ENCODE data around the gene FUT2.

The FUT2 gene

GRCh38 chr19:48724796-48725753 is 29.3 kb downstream of the FUT2 start:
- no peak for DNase-seq (ENCODE audit: low read depth in 4 of 4, low spot score in 1 of 4)

- DNase-seq (ENCODE audit: low read depth in 4 of 4, low spot score in 1 of 4): no peak
These were observed 30.8 kb downstream of the FUT2 start for GRCh38 chr19:48726556-48726955.

GRCh38 chr19:48728911-48729664 is 33.3 kb downstream of the FUT2 start:
- DNase-seq (ENCODE audit: low read depth in 4 of 4, low spot score in 1 of 4): no peak

DNA sequence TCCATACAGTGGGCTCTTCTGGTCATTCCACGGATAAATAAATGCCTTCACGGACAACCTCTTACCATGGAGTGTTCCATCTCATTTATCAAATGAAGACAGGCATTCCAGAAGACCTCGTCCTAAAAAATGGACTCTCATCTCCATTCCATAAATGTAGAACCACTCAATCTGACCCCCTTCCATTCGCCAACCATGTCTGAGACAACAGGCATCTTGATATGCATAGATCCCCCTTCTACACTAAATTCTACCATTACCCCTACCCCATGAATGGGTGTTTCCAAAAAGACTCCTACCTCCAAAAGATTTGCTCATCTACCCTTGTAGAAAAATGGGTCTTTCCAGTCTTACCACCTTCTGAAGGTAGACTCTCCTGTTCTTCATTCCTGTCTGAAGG is 35.7 kb downstream of the FUT2 start:
- no peak for DNase-seq (ENCODE audit: low read depth in 4 of 4, low spot score in 1 of 4)

DNA sequence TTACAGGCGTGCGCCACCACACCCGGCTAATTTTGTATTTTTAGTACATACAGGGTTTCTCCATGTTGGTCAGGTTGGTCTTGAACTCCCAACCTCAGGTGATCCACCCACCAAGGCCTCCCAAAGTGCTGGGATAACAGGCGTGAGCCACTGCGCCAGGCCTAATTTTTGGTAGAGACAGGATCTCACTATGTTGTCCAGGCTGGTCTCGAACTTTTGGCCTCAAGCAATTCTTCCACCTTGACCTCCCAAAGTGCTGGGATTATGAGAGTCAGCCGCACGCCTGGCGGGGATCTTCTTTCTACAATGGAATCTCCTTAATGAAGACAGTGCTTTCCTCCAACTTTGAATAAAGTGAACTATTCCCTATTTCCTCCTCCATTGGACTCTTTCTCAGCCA is 38.9 kb downstream of the FUT2 start:
- no peak for DNase-seq (ENCODE audit: low read depth in 4 of 4, low spot score in 1 of 4)

- no peak for DNase-seq (ENCODE audit: low read depth in 4 of 4, low spot score in 1 of 4)
These were observed 39.4 kb downstream of the FUT2 start for GRCh38 chr19:48735031-48735615.

- no peak for DNase-seq (ENCODE audit: low read depth in 4 of 4, low spot score in 1 of 4)
These were observed 41.7 kb downstream of the FUT2 start for GRCh38 chr19:48737360-48737998.

DNA sequence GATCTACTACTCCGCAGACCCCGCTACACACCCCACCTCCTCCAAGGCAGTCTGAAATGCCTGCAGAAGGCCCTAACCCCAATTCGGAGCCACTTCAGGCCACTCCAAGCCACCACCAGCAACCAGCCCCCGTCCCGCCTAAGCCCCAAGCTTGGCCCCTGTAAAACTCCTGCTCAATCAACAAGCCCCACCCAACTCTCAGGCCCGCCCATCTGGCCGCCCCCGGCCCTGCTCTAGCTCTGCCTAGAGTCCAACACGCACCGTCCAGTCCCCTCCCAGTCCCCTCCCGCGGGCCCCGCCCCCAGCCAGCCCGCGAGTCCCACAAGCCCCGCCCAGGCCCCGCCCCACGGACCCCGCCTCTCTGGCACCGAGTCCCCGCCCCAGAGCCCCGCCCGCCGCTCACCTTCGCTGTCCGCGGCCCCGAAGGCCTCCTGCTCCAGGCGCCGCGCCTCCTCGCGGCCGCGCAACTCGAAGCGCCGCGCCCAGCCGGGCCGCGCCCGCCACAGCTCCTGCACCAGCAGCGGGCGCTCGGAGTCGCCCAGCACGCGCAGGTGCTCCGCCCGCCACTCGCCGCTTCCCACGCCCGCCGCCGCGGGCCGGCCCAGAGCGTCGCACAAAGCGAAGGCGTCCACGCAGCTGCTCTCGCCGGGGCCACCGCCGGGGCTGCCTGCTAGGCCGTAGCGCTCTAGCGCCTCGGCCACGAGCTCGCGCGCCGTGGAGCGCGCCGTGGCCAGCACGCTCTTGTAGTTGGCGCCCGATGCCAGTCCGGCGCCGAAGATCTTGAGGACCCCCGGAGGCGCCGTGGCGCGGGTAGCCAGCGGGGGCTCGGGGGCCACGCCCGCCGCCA is 43.0 kb downstream of the FUT2 start:
- peak; percentile 88 to 95 (median 90) for DNase-seq (ENCODE audit: low read depth in 4 of 4, low spot score in 1 of 4)

DNA sequence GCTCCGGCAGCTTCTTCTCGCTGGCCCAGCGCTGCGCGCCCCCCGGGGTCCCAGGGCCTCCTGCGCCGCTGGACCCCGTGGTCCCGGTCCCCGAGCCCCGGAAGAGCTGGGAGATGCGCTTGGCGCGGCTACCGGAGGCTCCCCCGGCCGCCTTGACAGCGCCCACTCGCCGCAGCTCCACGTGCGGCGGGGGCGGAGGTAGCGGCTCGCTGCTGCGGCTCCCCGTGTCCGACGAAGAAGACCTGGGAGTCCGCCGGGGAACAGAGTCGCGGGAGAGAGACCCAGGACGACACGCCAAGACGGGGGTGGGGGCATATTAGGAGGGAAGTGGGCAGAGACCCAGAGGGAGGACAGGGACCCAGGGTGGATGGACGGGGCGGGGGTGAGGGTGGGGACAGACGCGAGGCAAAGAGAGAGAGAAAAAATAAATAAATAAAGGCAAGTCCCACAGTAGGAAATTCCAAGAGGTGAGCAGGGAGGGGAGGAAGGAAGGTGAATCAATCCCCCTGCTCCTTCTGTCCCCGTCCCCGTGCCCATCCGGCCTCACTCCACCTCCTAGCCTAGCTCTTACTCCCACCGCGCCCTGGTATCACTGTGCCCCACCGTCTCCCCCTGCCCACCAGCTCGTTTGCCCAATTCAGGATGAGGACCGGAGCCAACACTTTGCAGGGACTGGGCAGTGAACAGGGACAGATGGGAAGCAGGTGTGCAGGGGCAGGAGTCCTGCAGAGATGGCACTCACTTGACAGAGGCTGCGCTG is 43.8 kb downstream of the FUT2 start:
- no peak for DNase-seq (ENCODE audit: low read depth in 4 of 4, low spot score in 1 of 4)

DNA sequence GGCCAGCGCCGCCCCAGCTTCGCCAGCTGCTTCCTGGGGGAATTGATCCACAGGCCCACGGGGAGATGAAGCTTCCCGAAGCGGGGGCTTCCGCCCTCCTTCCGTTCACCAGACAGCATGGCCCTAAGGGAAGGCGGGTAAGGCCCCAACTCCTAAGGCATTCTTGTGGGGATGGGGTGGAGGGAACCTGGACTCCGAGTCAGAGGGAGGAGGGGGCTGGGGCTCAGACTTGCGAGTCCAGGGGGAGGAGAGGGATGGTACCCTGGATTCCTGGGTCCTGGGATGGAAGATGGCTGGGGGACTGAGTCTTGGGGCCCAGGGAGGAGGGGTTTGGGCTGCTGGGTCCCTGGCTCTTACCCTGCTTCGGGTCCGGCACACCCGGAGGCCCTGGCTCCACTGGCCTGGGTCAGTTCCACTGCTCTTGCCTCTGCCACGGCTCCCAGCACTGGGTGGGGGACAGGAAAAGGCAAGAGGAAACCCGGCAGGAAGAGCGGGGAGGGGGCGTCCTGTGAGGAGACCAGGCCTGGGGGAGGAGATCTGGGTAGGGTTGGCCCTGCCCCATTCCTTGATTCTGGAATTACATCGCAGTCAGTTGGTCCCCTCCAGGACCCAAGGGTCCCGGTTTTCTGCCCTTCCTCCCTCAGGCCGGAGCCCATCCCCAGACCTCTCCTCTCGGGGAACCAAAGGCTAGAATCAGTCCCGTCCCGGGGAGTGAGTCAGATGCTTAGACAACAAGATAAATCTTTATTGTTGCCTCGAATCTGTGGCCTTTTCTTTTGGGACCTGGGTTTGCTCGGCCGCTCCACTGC is 44.6 kb downstream of the FUT2 start, which contains the start of gene RASIP1:
Gene RASIP1 (minus strand): TSS at position 447 of the 809 bp plus-strand sequence. CDS start 328 bp downstream, at position 119.
- DNase-seq (ENCODE audit: low read depth in 4 of 4, low spot score in 1 of 4): no peak

DNA sequence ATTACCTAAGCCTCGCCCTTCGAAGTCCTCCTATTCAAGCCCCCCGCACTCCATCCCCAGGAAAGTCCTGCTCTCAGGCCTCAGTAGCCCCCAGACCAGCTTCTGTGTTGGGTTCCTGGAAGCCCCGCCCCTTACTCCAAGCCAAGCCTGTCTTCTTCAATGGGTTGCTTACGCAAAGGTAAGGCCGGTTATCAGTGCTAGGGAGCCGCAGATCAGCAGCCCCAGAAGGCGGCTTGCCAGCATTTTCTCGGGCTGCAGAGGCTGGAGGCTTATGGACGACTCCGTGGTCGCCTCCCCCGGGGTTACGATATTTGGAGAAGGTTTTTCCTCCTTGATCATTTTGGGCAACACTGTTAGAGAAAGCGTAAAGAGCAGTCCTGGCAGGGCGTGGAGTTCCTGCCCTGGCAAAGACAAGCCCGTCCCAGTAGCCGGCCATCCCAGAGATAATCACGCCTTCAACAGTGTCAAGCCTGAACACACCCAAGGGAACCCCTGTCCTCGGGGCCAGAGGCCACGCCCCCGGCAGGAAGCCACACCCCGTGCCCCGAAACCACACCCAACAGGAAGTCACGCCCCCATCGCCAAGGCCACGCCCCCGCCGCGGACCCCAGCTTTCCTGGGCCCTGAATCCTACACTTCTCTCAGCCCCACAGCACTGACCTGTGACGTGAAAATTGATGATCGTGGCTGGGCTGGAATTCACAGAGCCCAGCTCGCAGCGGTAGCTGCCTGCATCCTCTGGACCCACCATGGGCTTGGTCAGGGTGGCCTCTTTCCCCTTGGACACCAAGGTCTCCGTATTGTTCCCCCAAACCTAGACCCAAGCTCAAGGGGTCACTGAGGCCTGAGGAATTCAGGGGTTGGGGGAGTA is 45.6 kb downstream of the FUT2 start:
- DNase-seq (ENCODE audit: low read depth in 4 of 4, low spot score in 1 of 4): no peak

GRCh38 chr19:48742096-48742495 is 46.3 kb downstream of the FUT2 start:
- DNase-seq (ENCODE audit: low read depth in 4 of 4, low spot score in 1 of 4): no peak

DNA sequence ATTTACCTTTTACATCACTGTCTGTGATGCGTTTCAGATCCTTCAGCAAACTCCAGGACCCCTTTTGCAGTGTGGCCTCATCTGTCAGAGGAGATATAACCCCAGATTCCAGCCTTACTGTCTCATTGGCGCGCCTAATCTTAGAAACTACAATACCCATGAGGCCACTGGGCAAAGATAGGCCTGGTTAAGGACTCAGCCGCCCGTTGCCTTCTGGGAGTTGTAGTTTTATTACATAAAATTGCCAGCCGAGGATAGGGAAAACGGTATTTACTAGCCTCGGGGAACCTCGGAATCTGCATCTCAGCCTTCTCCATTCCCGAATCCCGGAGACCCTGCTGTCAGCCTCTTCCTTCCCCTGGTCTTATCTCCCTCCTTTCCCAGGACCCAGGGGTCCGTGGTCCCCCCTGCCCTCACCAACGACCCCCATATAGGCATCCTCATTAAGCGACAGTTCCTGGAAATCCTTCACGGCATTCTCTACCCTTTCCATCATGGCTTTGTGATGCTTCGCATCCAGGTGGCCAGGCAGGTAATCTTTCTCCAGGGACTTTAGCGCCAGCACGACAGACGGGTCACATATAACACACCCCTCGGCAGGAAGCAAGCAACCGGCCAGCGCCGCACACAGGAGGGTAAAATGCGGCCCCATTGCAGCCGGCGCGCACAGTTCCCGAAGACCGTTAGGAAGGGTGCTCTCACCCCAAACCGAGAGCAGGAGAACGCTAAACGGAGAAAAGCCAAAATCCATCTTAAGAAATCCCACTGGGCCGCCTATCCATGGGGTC is 49.6 kb downstream of the FUT2 start:
- DNase-seq (ENCODE audit: low read depth in 4 of 4, low spot score in 1 of 4): peak in 2 of 4 experiments; percentile 21 to 42

- DNase-seq (ENCODE audit: low read depth in 4 of 4, low spot score in 1 of 4): no peak
These were observed 50.3 kb downstream of the FUT2 start for GRCh38 chr19:48746110-48746509.

DNA sequence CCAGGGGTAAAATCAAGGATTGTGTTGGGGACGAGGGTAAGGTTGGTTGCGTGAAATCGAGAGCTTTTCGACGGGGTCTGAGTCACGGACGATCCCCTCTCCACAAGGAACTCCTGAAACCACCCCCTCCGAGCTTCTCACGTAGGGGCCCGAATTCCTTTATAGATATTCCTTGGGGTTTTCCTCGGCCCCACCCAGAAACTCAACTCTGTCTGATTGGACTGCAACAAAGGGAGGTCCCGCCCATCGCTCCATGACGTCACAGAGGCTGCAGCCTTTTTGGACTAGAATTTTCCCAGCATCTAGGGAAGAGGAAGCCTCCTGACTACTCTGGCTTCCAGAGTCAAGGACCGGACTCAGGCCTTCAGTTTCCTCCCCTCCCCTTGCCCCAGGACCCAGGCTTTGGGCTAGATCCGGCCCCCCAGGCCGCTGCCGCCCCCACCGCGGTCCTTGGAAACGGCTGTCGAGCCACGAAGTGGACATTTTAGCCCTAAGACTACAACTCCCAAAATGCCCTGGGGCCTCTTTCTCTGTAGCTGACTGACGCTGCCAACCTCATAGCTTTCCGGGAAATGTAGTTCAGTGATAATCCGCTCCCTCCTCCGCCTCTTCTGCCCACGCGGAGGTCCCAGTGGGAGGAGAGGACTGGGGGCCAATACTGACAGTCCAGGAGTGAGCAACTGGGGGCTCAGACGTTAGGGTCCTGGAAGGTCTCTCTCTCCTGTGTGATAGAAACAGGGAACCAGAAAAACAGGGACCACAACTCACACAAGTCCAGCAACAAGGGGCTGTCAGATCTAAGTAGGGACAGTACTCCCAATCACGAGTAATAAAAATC is 51.2 kb downstream of the FUT2 start, which contains the start of gene IZUMO1:
Gene IZUMO1 (minus strand): TSS at position 172 of the 838 bp plus-strand sequence. CDS start 1,050 bp downstream, outside the sequence.
- peak in 2 of 4 experiments; percentile 28 to 41 for DNase-seq (ENCODE audit: low read depth in 4 of 4, low spot score in 1 of 4)
